ENCODE measurements around the gene EXOC2.

GRCh38 chr6:606829-607379 is 86.0 kb downstream of the EXOC2 start:
- no peak for TF ChIP-seq CTCF (conservative IDR thresholded peaks at IDR 0.05)
- no peak for TF ChIP-seq ZFX (IDR thresholded peaks at IDR 0.05)

Measured in C4-2B (cell line).